Measurements from ENCODE around the gene PRDM1. TPM values are rescaled to one million over a fixed set of nuclear protein-coding genes. Genes with fewer than 3 reads are reported as not detected.
A peak's percentile ranks its signal among the peaks of the same experiment; 100 is the strongest.

Gene PRDM1
- total and polyA plus RNA-seq, 12 donors = 0.32 to 11.2 (median 1.9) TPM

DNA sequence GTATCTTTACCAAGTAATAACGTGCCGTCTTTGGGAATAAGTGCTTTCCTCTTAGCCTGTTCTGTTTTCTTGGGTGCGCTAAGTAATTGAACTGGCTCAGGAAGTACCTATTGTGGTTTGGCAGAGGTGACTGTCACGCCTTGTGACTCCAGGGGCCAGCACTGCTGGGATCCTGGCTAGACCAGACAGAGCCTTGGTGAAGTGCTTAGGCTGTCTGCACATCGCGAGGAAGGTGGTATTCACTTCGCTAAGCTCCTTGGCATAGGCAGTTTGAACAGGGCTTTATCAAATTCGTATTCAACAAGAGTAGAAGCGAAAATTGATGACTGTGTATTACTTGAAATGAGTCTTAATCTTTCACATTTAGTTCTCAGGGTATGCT, 17.6 kb downstream of the PRDM1 start:
- intact Hi-C loops (cut with DNase I) = loop anchor here in 1 of 10 donors (1.0 to 10.0 kb wide), 2 partner anchors 369 to 621 kb away; no protein-coding TSS in a partner anchor
- H3K27ac ChIP-seq = peak overlapping the region in 9 of 10 donors; percentile 23 to 89 (median 57)
- 42 to 43% methylated on average over 9 of the region's 9 CpGs for WGBS, 2 donors

DNA sequence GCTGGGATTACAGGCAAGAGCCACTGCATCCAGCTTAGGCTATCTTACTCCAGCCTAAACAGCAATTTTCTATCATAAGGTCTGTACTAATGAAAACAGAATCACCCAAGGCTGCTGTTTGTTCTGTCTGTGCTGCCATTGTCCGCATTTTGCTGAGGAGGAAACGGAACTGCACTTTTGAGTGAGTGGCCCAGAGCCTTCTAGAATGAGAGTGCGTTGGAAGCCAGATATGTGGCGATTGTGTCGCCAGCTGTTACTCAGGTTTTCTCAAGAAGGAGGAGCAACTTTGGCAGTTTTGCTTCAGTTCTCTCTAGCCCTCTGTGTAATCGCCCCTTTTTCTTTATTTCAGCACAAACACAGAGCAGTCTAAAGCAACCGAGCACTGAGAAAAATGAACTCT, 18.3 kb downstream of the PRDM1 start:
- peaks cover 0 to 32% (median 16%) of the 10 kb centered on the region in 7 donors for H3K27me3 ChIP-seq
- H3K27ac ChIP-seq = no peak overlapping the region
- TF ChIP-seq, protein P1, sequence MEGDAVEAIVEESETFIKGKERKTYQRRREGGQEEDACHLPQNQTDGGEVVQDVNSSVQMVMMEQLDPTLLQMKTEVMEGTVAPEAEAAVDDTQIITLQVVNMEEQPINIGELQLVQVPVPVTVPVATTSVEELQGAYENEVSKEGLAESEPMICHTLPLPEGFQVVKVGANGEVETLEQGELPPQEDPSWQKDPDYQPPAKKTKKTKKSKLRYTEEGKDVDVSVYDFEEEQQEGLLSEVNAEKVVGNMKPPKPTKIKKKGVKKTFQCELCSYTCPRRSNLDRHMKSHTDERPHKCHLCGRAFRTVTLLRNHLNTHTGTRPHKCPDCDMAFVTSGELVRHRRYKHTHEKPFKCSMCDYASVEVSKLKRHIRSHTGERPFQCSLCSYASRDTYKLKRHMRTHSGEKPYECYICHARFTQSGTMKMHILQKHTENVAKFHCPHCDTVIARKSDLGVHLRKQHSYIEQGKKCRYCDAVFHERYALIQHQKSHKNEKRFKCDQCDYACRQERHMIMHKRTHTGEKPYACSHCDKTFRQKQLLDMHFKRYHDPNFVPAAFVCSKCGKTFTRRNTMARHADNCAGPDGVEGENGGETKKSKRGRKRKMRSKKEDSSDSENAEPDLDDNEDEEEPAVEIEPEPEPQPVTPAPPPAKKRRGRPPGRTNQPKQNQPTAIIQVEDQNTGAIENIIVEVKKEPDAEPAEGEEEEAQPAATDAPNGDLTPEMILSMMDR (IDR thresholded peaks at IDR 0.05) = no peak
- ATAC-seq (no peak), DNase-seq (no peak)
- intact Hi-C loops (cut with DNase I) = loop anchor here in 1 of 10 donors (10.0 kb wide), 1 partner anchor 370 kb away; no protein-coding TSS in a partner anchor
- no peak overlapping the region for H3K4me3 ChIP-seq
- peaks cover 0 to 27% (median 6%) of the 10 kb centered on the region in 9 donors for H3K4me1 ChIP-seq
- WGBS, 2 donors = 94% methylated on average over 7 of the region's 7 CpGs
- H3K9me3 ChIP-seq = no peaks in the 10 kb centered on the region
- peaks cover 0 to 78% (median 5%) of the 10 kb centered on the region in 9 donors for H3K36me3 ChIP-seq

More for the DNA sequence above, 17.6 kb downstream of the PRDM1 start:
- Histone ChIP-seq H3K4me3 (peak overlapping the region in 9 of 10 donors; percentile 4 to 56 (median 34)), H3K27me3 (peaks cover 0 to 40% (median 21%) of the 10 kb centered on the region in 7 donors), H3K36me3 (peaks cover 0 to 76% (median 5%) of the 10 kb centered on the region in 9 donors), H3K4me1 (peaks cover 0 to 34% (median 6%) of the 10 kb centered on the region in 9 donors), H3K9me3 (no peaks in the 10 kb centered on the region)
- TF ChIP-seq, protein P1 (IDR thresholded peaks at IDR 0.05) = no peak
- ATAC-seq (peak in 5 of 8 donors; percentile 31 to 52 (median 48)), DNase-seq (no peak)

DNA sequence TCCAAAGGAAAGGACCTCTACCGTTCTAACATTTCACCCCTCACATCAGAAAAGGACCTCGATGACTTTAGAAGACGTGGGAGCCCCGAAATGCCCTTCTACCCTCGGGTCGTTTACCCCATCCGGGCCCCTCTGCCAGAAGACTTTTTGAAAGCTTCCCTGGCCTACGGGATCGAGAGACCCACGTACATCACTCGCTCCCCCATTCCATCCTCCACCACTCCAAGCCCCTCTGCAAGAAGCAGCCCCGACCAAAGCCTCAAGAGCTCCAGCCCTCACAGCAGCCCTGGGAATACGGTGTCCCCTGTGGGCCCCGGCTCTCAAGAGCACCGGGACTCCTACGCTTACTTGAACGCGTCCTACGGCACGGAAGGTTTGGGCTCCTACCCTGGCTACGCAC, 18.8 kb downstream of the PRDM1 start:
- H3K27me3 ChIP-seq = peaks cover 0 to 31% (median 15%) of the 10 kb centered on the region in 7 donors
- peaks cover 0 to 80% (median 5%) of the 10 kb centered on the region in 9 donors for H3K36me3 ChIP-seq

DNA sequence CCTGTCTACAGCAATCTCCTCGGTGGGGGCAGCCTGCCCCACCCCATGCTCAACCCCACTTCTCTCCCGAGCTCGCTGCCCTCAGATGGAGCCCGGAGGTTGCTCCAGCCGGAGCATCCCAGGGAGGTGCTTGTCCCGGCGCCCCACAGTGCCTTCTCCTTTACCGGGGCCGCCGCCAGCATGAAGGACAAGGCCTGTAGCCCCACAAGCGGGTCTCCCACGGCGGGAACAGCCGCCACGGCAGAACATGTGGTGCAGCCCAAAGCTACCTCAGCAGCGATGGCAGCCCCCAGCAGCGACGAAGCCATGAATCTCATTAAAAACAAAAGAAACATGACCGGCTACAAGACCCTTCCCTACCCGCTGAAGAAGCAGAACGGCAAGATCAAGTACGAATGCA, 19.4 kb downstream of the PRDM1 start:
- WGBS, 2 donors = 91 to 96% methylated on average over 22 of the region's 22 CpGs
- Histone ChIP-seq H3K27ac (no peak overlapping the region), H3K4me3 (no peak overlapping the region), H3K27me3 (peaks cover 0 to 26% (median 12%) of the 10 kb centered on the region in 7 donors), H3K9me3 (no peaks in the 10 kb centered on the region), H3K4me1 (peaks cover 0 to 26% (median 6%) of the 10 kb centered on the region in 9 donors), H3K36me3 (peaks cover 0 to 77% (median 5%) of the 10 kb centered on the region in 9 donors)
- no peak for DNase-seq
- no peak for ATAC-seq
- TF ChIP-seq, protein P1 (IDR thresholded peaks at IDR 0.05) = no peak
- intact Hi-C loops (cut with DNase I) = loop anchor here in 1 of 10 donors (10.0 kb wide), 1 partner anchor 371 kb away; no protein-coding TSS in a partner anchor

More for the DNA sequence above, 18.8 kb downstream of the PRDM1 start:
- H3K4me1 ChIP-seq = peaks cover 0 to 26% (median 6%) of the 10 kb centered on the region in 9 donors
- DNase-seq (no peak), ATAC-seq (no peak)
- 94 to 97% methylated on average over 21 of the region's 21 CpGs for WGBS, 2 donors
- no peak overlapping the region for H3K27ac ChIP-seq
- TF ChIP-seq, protein P1 (IDR thresholded peaks at IDR 0.05) = no peak
- H3K4me3 ChIP-seq = no peak overlapping the region
- no peaks in the 10 kb centered on the region for H3K9me3 ChIP-seq
- intact Hi-C loops (cut with DNase I) = loop anchor here in 1 of 10 donors (10.0 kb wide), 1 partner anchor 370 kb away; no protein-coding TSS in a partner anchor

All from heart right ventricle (tissue), 16 donors.